HepG2 (cell line): Measurements from ENCODE around the gene CEBPB. TPM values are rescaled to one million over a fixed set of nuclear protein-coding genes. Genes with fewer than 3 reads are reported as not detected.

Experiments used
- AHR ChIP-seq: IDR thresholded peaks from 2 replicates; pipeline ENCODE4 v1.6.1; 2018; ENCODE audit warnings: missing genetic modification reagents, missing compliant biosample characterization
- ARNTL ChIP-seq: sonication (generic); formaldehyde crosslinking; IDR thresholded peaks from 2 replicates; pipeline ENCODE4 v1.4.0; 2020; ENCODE audit warnings: mild to moderate bottlenecking, missing genetic modification reagents
- CENPT ChIP-seq: sonication (generic); formaldehyde crosslinking; IDR thresholded peaks from 2 replicates; pipeline ENCODE4 v1.8.0; 2022; ENCODE audit warnings: low read depth, mild to moderate bottlenecking, moderate library complexity, missing genetic modification reagents
- EP300 ChIP-seq, 3 experiments: sonication (generic) in 1 of 3; formaldehyde crosslinking in 1 of 3; IDR thresholded peaks; 2 replicates each; pipeline versions ENCODE4 v1.5.1 to v1.6.1; 2011 to 2020; ENCODE audit warnings: low read depth in 2 of 3, low read length in 2 of 3, borderline replicate concordance in 1 of 3, improper control_type of control experiment in 1 of 3, mild to moderate bottlenecking in 1 of 3, missing genetic modification reagents in 1 of 3, moderate library complexity in 1 of 3
- FOSL2 ChIP-seq: sonication (generic); formaldehyde crosslinking; IDR thresholded peaks from 2 replicates; pipeline ENCODE4 v1.4.0; 2020; ENCODE audit warnings: missing genetic modification reagents
- FOXC1 ChIP-seq: sonication (generic); formaldehyde crosslinking; IDR thresholded peaks from 2 replicates; pipeline ENCODE4 v1.8.0; 2022; ENCODE audit warnings: mild to moderate bottlenecking, missing genetic modification reagents, borderline replicate concordance
- HOXD1 ChIP-seq: sonication (generic); formaldehyde crosslinking; IDR thresholded peaks from 2 replicates; pipeline ENCODE4 v1.5.0; 2020; ENCODE audit warnings: missing genetic modification reagents
- MYNN ChIP-seq: sonication (generic); formaldehyde crosslinking; IDR thresholded peaks from 2 replicates; pipeline ENCODE4 v1.4.0; 2020; ENCODE audit warnings: mild to moderate bottlenecking, low read depth, missing genetic modification reagents
- NFIC ChIP-seq: IDR thresholded peaks from 2 replicates; pipeline ENCODE4 v1.6.1; 2012; ENCODE audit warnings: mild to moderate bottlenecking, low read length, inconsistent platforms
- PHB2 ChIP-seq: fragments of 450-650 bp; IDR thresholded peaks from 2 replicates; pipeline ENCODE4 v1.6.1; 2018; ENCODE audit not compliant: partially characterized antibody
- SIN3A ChIP-seq: IDR thresholded peaks from 2 replicates; pipeline ENCODE4 v1.6.1; 2011; ENCODE audit warnings: low read depth, mild to moderate bottlenecking, control low read depth, low read length, borderline replicate concordance
- SMAD1 ChIP-seq: sonication (generic); formaldehyde crosslinking; IDR thresholded peaks from 2 replicates; pipeline ENCODE4 v1.4.0; 2020; ENCODE audit warnings: missing genetic modification reagents, low read depth, mild to moderate bottlenecking, borderline replicate concordance
- SP2 ChIP-seq: sonication (generic); formaldehyde crosslinking; IDR thresholded peaks from 2 replicates; pipeline ENCODE4 v1.5.1; 2020; ENCODE audit warnings: mild to moderate bottlenecking, missing genetic modification reagents
- SP4 ChIP-seq: sonication (generic); formaldehyde crosslinking; IDR thresholded peaks from 2 replicates; pipeline ENCODE4 v1.8.1; 2023; ENCODE audit warnings: mild to moderate bottlenecking, missing genetic modification reagents
- SRY ChIP-seq: sonication (generic); formaldehyde crosslinking; IDR thresholded peaks from 2 replicates; pipeline ENCODE4 v1.8.0; 2022; ENCODE audit warnings: mild to moderate bottlenecking, missing genetic modification reagents
- THYN1 ChIP-seq: sonication (generic); formaldehyde crosslinking; IDR thresholded peaks from 2 replicates; pipeline ENCODE4 v1.8.1; 2023; ENCODE audit warnings: low read depth, mild to moderate bottlenecking, moderate library complexity, missing genetic modification reagents, borderline replicate concordance
- ZKSCAN5 ChIP-seq: sonication (generic); formaldehyde crosslinking; IDR thresholded peaks from 2 replicates; pipeline ENCODE4 v1.5.1; 2020; ENCODE audit warnings: mild to moderate bottlenecking, missing genetic modification reagents
- ZNF335 ChIP-seq: sonication (generic); formaldehyde crosslinking; IDR thresholded peaks from 2 replicates; pipeline ENCODE4 v1.4.0; 2020; ENCODE audit warnings: missing genetic modification reagents
- ZNF563 ChIP-seq: sonication (generic); formaldehyde crosslinking; IDR thresholded peaks from 2 replicates; pipeline ENCODE4 v1.8.0; 2022; ENCODE audit warnings: mild to moderate bottlenecking, moderate library complexity, missing genetic modification reagents
- ZNF674 ChIP-seq: sonication (generic); formaldehyde crosslinking; IDR thresholded peaks from 2 replicates; pipeline ENCODE4 v1.5.0; 2020; ENCODE audit warnings: low read depth, mild to moderate bottlenecking, missing genetic modification reagents
- ZNF746 ChIP-seq: sonication (generic); formaldehyde crosslinking; IDR thresholded peaks from 2 replicates; pipeline ENCODE4 v1.8.0; 2022; ENCODE audit warnings: mild to moderate bottlenecking, missing genetic modification reagents
- ZNF788 ChIP-seq: sonication (generic); formaldehyde crosslinking; IDR thresholded peaks from 2 replicates; pipeline ENCODE4 v1.5.0; 2020; ENCODE audit warnings: mild to moderate bottlenecking, missing genetic modification reagents, borderline replicate concordance
- polyA plus RNA-seq, 8 experiments: library from polyadenylated mRNA; depleted of rRNA in 3 of 8; stranded (reverse) in 7 of 8; unstranded in 1 of 8; fragments of >200 nt; fragmentation: Illumina TruSeq in 4 of 8; extraction: Trizol in 4 of 8; gene quantifications; 2 replicates each; pipeline versions ENCODE4 v1.2.1 to v1.2.3, GENCODE V29; 2011 to 2016; ENCODE audit warnings: low read depth in 4 of 8, missing spikeins in 1 of 8, mixed read lengths in 1 of 8; ENCODE audit not compliant: insufficient read depth in 1 of 8
- total RNA-seq, 5 experiments: library from RNA; depleted of rRNA; stranded (reverse); fragments of >200 nt; fragmentation: Illumina TruSeq; extraction: Trizol; gene quantifications; 2 replicates each; pipeline ENCODE4 v1.2.3, GENCODE V29; 2016; ENCODE audit warnings: low read depth in 1 of 5
- TF ChIP-seq, protein P1 (sequence below): sonication (generic); formaldehyde crosslinking; IDR thresholded peaks from 2 replicates; pipeline ENCODE4 v1.5.0; 2020; ENCODE audit warnings: missing genetic modification reagents
- TF ChIP-seq, protein P2 (sequence below): sonication (generic); formaldehyde crosslinking; IDR thresholded peaks from 2 replicates; pipeline ENCODE4 v1.8.0; 2022; ENCODE audit warnings: low read depth, missing genetic modification reagents
- TF ChIP-seq, protein P3 (sequence below): IDR thresholded peaks from 2 replicates; pipeline ENCODE4 v1.6.1; 2016; ENCODE audit warnings: mild to moderate bottlenecking
- TF ChIP-seq, protein P4 (sequence below): IDR thresholded peaks from 2 replicates; pipeline ENCODE4 v1.6.1; 2016; ENCODE audit warnings: missing genetic modification reagents, missing compliant biosample characterization

The CEBPB gene
- total and polyA plus RNA-seq, 2 of the 13 experiments (the other 11 are each of a cell fraction or from before 2014, with no cell fraction given), result 18.5 to 28.2 TPM

DNA sequence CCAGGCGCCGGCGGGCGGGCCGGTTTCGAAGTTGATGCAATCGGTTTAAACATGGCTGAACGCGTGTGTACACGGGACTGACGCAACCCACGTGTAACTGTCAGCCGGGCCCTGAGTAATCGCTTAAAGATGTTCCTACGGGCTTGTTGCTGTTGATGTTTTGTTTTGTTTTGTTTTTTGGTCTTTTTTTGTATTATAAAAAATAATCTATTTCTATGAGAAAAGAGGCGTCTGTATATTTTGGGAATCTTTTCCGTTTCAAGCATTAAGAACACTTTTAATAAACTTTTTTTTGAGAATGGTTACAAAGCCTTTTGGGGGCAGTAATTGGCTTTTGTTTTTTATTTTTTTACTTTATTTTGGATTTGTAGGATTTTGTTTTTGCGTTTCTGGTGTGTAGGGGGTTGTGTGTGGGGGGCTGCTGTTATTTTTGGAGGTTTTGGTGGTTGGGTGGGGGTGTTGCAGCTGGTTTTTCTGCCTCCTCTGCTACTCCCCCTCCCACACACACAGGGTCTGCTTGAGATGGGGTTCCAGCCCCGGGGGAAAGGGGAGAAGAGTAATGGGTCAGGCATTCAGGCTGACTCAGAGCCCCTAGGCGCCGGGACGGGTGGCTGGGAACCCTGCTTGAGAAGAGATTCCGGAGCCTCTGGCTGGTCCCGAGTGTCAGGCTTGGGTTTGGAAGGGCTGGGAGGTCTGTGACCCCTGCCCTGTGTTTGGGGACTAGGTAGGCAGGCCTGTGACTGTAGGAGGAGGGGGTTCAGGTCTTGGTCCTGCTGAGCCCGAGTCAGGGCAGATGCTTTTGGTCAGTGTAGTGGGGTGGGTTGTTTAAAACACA lies 2.0 kb downstream of the CEBPB start (continued):
- peak; percentile 39; the same call in 1 of the 2 replicates for TF ChIP-seq ZNF563
- peak; percentile 91 for TF ChIP-seq ARNTL (CRISPR knock-in tag)
- peak; percentile 37; the same call in 1 of the 2 replicates for TF ChIP-seq SP4 (CRISPR knock-in tag)
- TF ChIP-seq, protein P1, sequence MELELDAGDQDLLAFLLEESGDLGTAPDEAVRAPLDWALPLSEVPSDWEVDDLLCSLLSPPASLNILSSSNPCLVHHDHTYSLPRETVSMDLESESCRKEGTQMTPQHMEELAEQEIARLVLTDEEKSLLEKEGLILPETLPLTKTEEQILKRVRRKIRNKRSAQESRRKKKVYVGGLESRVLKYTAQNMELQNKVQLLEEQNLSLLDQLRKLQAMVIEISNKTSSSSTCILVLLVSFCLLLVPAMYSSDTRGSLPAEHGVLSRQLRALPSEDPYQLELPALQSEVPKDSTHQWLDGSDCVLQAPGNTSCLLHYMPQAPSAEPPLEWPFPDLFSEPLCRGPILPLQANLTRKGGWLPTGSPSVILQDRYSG (CRISPR knock-in tag), result no peak
- no peak for TF ChIP-seq ZNF335
- TF ChIP-seq MYNN (CRISPR knock-in tag), result no peak; the same call in 1 of the 2 replicates
- no peak for TF ChIP-seq HOXD1 (CRISPR knock-in tag)
- TF ChIP-seq FOXC1 (CRISPR knock-in tag), result no peak
- no peak for TF ChIP-seq ZNF788
- TF ChIP-seq, protein P2, sequence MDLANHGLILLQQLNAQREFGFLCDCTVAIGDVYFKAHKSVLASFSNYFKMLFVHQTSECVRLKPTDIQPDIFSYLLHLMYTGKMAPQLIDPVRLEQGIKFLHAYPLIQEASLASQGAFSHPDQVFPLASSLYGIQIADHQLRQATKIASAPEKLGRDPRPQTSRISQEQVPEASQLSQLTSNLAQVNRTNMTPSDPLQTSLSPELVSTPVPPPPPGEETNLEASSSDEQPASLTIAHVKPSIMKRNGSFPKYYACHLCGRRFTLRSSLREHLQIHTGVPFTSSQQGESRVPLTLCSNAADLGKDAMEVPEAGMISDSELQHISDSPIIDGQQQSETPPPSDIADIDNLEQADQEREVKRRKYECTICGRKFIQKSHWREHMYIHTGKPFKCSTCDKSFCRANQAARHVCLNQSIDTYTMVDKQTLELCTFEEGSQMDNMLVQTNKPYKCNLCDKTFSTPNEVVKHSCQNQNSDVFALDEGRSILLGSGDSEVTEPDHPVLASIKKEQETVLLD (CRISPR knock-in tag), result no peak
- peak; percentile 2; the same call in 1 of the 2 replicates for TF ChIP-seq AHR
- no peak for TF ChIP-seq SP2 (CRISPR knock-in tag)
- peak; percentile 64; the same call in 1 of the 2 replicates for TF ChIP-seq NFIC
- TF ChIP-seq CENPT, result no peak
- TF ChIP-seq ZKSCAN5 (CRISPR knock-in tag), result no peak
- TF ChIP-seq, protein P3, sequence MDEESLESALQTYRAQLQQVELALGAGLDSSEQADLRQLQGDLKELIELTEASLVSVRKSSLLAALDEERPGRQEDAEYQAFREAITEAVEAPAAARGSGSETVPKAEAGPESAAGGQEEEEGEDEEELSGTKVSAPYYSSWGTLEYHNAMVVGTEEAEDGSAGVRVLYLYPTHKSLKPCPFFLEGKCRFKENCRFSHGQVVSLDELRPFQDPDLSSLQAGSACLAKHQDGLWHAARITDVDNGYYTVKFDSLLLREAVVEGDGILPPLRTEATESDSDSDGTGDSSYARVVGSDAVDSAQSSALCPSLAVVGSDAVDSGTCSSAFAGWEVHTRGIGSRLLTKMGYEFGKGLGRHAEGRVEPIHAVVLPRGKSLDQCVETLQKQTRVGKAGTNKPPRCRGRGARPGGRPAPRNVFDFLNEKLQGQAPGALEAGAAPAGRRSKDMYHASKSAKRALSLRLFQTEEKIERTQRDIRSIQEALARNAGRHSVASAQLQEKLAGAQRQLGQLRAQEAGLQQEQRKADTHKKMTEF, result 0 out of 2 replicates have a peak, but pooled peaks have one; percentile 57
- TF ChIP-seq SMAD1 (CRISPR knock-in tag), result peak; percentile 26; the same call in 1 of the 2 replicates
- peak in 1 of 2 experiments; percentile 82; a peak in 3 of 4 replicates for TF ChIP-seq EP300 (IDR thresholded peaks at IDR 0.05; ENCODE audit: low read depth in 2 of 2, low read length in 2 of 2)
- TF ChIP-seq EP300 (CRISPR knock-in tag; IDR thresholded peaks at IDR 0.05; ENCODE audit: borderline replicate concordance), result peak; percentile 77; the same call in 1 of the 2 replicates
- TF ChIP-seq, protein P4, sequence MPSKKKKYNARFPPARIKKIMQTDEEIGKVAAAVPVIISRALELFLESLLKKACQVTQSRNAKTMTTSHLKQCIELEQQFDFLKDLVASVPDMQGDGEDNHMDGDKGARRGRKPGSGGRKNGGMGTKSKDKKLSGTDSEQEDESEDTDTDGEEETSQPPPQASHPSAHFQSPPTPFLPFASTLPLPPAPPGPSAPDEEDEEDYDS (CRISPR knock-in tag), result no peak; the same call in 1 of the 2 replicates
- TF ChIP-seq FOSL2 (CRISPR knock-in tag), result peak; percentile 91
- TF ChIP-seq ZNF746, result peak; percentile 50; the same call in 1 of the 2 replicates
- TF ChIP-seq SRY (CRISPR knock-in tag), result no peak
- no peak for TF ChIP-seq PHB2
- TF ChIP-seq ZNF674 (CRISPR knock-in tag), result 0 out of 2 replicates have a peak, but pooled peaks have one; percentile 10
- TF ChIP-seq THYN1 (CRISPR knock-in tag), result no peak
- peak; percentile 99 for TF ChIP-seq SIN3A
